ENCODE results near the gene HECTD4. TPM values are rescaled to one million over a fixed set of nuclear protein-coding genes. Genes with fewer than 3 reads are reported as not detected.

Gene HECTD4
- total and polyA plus RNA-seq, 2 experiments from 2014 or later, result 25.7 to 36.9 TPM

DNA sequence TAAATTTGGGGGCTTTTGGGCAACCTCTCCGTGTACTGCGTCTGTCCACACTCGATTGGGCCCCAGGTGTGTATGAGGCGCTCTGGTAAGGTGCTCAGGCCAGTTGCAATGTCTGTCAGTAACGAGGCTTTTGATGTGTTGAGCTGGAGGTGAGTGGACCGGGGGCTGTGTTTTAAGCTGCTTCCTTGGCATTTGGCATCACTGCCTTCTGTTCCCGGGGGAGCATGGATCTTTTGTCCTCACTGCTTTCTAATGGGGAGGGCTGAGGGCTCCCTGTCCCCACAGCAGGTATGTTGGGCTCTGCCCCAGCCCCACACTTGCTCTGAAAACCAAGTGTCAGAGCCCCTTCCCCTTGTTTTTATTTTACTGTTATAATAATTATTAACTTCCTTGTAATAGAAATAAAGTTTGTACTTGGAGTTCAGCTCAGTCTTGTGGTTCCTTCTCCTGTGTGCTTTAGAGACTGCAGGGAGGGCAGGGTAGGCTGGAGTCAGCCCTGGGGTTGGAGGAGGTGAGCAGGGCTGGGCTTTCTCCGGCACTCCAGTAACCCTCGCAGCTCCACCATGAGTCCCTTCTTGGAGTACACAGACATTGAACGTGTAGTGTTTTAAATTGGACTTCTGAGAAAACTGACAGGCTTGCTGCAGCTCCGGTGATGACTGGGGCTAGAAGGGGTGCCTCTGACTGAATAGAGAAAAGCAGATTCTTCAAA, 228.9 kb downstream of the HECTD4 start:
- no peaks in the 10 kb centered on the region for H3K4me1 ChIP-seq (ENCODE audit: insufficient read depth)
- Mint-ChIP-seq H3K9me3 (peaks cover 25% of the 10 kb centered on the region; the same call in 2 of the 3 replicates), H3K4me3 (no peak overlapping the region), H3K27me3 (ENCODE audit: insufficient read depth, low read depth, poor library complexity) (peaks cover 2% of the 10 kb centered on the region), H3K4me1 (no peaks in the 10 kb centered on the region), H3K36me3 (ENCODE audit: low read depth) (peaks cover 73% of the 10 kb centered on the region), H3K27ac (no peak overlapping the region)
- H3K4me2 ChIP-seq, result no peak overlapping the region
- no peak overlapping the region for H2AFZ ChIP-seq
- H3K27me3 ChIP-seq (ENCODE audit: insufficient read depth), result no peaks in the 10 kb centered on the region
- H3K4me3 ChIP-seq, result no peak overlapping the region
- no peaks in the 10 kb centered on the region for H3K79me2 ChIP-seq (replicated peaks; ENCODE audit: insufficient read depth)
- H3K27ac ChIP-seq (ENCODE audit: low read depth), result no peak overlapping the region
- no peak for ATAC-seq
- no peaks in the 10 kb centered on the region for H4K20me1 ChIP-seq (replicated peaks; ENCODE audit: insufficient read depth)
- TF ChIP-seq, protein P1, sequence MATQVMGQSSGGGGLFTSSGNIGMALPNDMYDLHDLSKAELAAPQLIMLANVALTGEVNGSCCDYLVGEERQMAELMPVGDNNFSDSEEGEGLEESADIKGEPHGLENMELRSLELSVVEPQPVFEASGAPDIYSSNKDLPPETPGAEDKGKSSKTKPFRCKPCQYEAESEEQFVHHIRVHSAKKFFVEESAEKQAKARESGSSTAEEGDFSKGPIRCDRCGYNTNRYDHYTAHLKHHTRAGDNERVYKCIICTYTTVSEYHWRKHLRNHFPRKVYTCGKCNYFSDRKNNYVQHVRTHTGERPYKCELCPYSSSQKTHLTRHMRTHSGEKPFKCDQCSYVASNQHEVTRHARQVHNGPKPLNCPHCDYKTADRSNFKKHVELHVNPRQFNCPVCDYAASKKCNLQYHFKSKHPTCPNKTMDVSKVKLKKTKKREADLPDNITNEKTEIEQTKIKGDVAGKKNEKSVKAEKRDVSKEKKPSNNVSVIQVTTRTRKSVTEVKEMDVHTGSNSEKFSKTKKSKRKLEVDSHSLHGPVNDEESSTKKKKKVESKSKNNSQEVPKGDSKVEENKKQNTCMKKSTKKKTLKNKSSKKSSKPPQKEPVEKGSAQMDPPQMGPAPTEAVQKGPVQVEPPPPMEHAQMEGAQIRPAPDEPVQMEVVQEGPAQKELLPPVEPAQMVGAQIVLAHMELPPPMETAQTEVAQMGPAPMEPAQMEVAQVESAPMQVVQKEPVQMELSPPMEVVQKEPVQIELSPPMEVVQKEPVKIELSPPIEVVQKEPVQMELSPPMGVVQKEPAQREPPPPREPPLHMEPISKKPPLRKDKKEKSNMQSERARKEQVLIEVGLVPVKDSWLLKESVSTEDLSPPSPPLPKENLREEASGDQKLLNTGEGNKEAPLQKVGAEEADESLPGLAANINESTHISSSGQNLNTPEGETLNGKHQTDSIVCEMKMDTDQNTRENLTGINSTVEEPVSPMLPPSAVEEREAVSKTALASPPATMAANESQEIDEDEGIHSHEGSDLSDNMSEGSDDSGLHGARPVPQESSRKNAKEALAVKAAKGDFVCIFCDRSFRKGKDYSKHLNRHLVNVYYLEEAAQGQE (IDR thresholded peaks at IDR 0.05; ENCODE audit: unreplicated experiment), result no peak
- TF ChIP-seq CREB1 (CRISPR knock-in tag; IDR thresholded peaks at IDR 0.05; ENCODE audit: low read depth) (no peak), POLR2AphosphoS5 (IDR thresholded peaks at IDR 0.05; ENCODE audit: low read depth) (no peak), ZNF331 (CRISPR knock-in tag; IDR thresholded peaks at IDR 0.05; ENCODE audit: low read depth) (no peak)
- H3K36me3 ChIP-seq (ENCODE audit: insufficient read depth), result peaks cover 39% of the 10 kb centered on the region
- no peaks in the 10 kb centered on the region for H3F3A ChIP-seq (replicated peaks; ENCODE audit: low read depth)
- no peak for DNase-seq (ENCODE audit: low spot score)
- H3K9me2 ChIP-seq (ENCODE audit: insufficient read depth), result no peaks in the 10 kb centered on the region

DNA sequence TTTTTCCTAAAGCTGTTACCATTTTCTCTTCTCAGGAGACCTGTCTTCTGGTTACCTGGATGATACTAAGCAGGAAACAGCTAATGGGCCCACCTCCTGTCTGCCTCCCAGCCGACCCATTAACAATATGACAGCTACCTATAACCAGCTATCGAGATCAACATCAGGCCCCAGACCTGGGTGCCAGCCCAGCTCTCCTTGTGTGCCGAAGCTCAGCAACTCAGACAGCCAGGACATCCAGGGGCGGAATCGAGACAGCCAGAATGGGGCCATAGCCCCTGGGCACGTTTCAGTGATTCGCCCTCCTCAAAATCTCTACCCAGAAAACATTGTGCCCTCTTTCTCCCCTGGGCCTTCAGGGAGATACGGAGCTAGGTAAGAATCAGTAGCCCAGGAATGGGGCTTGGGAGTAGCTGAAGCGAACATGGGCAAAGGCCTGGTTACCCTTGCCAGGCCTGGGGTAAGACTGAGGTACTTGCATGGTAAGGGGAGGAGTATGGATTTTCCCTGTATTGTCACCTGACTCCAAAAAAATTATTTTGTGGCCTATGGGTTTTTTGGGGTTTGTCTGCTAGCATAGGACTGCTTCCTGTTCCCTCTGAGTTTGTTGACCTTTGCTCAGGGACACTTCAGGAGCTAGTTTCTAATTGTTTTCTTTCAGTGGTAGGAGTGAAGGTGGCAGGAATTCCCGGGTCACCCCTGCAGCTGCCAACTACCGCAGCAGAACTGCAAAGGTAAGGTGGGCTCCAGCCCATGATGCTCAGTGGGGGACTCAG, 230.3 kb downstream of the HECTD4 start:
- Histone ChIP-seq H2AFZ (no peak overlapping the region), H3K4me2 (no peak overlapping the region), H3K4me3 (no peak overlapping the region), H3K4me1 (ENCODE audit: insufficient read depth) (no peaks in the 10 kb centered on the region), H3K36me3 (ENCODE audit: insufficient read depth) (peaks cover 46% of the 10 kb centered on the region), H3K79me2 (replicated peaks; ENCODE audit: insufficient read depth) (no peaks in the 10 kb centered on the region), H4K20me1 (replicated peaks; ENCODE audit: insufficient read depth) (0 out of 2 replicates have a peak, but pooled peaks cover 6% of the 10 kb centered on the region), H3F3A (replicated peaks; ENCODE audit: low read depth) (no peaks in the 10 kb centered on the region), H3K9me2 (ENCODE audit: insufficient read depth) (no peaks in the 10 kb centered on the region), H3K27me3 (ENCODE audit: insufficient read depth) (no peaks in the 10 kb centered on the region), H3K27ac (ENCODE audit: low read depth) (no peak overlapping the region)
- Mint-ChIP-seq H3K36me3 (ENCODE audit: low read depth) (peaks cover 65% of the 10 kb centered on the region), H3K4me3 (no peak overlapping the region), H3K27ac (no peak overlapping the region), H3K9me3 (peaks cover 13% of the 10 kb centered on the region; the same call in 2 of the 3 replicates), H3K4me1 (no peaks in the 10 kb centered on the region), H3K27me3 (ENCODE audit: insufficient read depth, low read depth, poor library complexity) (peaks cover 2% of the 10 kb centered on the region)
- ATAC-seq, result no peak
- TF ChIP-seq ZNF114 (CRISPR knock-in tag; IDR thresholded peaks at IDR 0.05), result no peak
- no peak for TF ChIP-seq EZH2 (IDR thresholded peaks at IDR 0.05; ENCODE audit: low read depth, unreplicated experiment)
- TF ChIP-seq, protein P1 (IDR thresholded peaks at IDR 0.05; ENCODE audit: unreplicated experiment), result no peak
- TF ChIP-seq, protein P2, sequence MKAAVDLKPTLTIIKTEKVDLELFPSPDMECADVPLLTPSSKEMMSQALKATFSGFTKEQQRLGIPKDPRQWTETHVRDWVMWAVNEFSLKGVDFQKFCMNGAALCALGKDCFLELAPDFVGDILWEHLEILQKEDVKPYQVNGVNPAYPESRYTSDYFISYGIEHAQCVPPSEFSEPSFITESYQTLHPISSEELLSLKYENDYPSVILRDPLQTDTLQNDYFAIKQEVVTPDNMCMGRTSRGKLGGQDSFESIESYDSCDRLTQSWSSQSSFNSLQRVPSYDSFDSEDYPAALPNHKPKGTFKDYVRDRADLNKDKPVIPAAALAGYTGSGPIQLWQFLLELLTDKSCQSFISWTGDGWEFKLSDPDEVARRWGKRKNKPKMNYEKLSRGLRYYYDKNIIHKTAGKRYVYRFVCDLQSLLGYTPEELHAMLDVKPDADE (IDR thresholded peaks at IDR 0.05), result no peak
- TF ChIP-seq POLR2AphosphoS5 (IDR thresholded peaks at IDR 0.05; ENCODE audit: low read depth), result no peak
- no peak for DNase-seq (ENCODE audit: low spot score)

Measured in GM23338 (cell line).